HG02938 (cell line): ENCODE measurements around the gene GADD45A.
A peak's percentile ranks its signal among the peaks of the same experiment; 100 is the strongest.

Experiments used
- ATAC-seq: cut with Tn5 transposase; IDR thresholded peaks from one replicate; pipeline ENCODE4 v1.9.1; 2021; ENCODE audit warnings: mild to moderate bottlenecking, moderate library complexity; ENCODE audit not compliant: unreplicated experiment

The GADD45A gene

GRCh38 chr1:67687649-67688048, 2.6 kb downstream of the GADD45A start:
- ATAC-seq, result no peak

- no peak for ATAC-seq
Observed at GRCh38 chr1:67688526-67689219, 3.7 kb downstream of the GADD45A start.

GRCh38 chr1:67689267-67690017, 4.4 kb downstream of the GADD45A start:
- ATAC-seq, result no peak

GRCh38 chr1:67690018-67690363, 5.0 kb downstream of the GADD45A start:
- no peak for ATAC-seq

GRCh38 chr1:67690411-67690810, 5.4 kb downstream of the GADD45A start:
- no peak for ATAC-seq

- ATAC-seq, result no peak
Observed at GRCh38 chr1:67691712-67692111, 6.7 kb downstream of the GADD45A start.

- ATAC-seq, result no peak
Observed at GRCh38 chr1:67695963-67696362, 11.0 kb downstream of the GADD45A start.

GRCh38 chr1:67696708-67697107, 11.7 kb downstream of the GADD45A start:
- ATAC-seq, result no peak

GRCh38 chr1:67700220-67700619, 15.2 kb downstream of the GADD45A start:
- ATAC-seq, result no peak

GRCh38 chr1:67700692-67701410, 15.8 kb downstream of the GADD45A start:
- ATAC-seq, result peak; percentile 41

GRCh38 chr1:67701876-67702275, 16.9 kb downstream of the GADD45A start:
- no peak for ATAC-seq

- no peak for ATAC-seq
Observed at GRCh38 chr1:67704351-67704750, 19.4 kb downstream of the GADD45A start.

GRCh38 chr1:67705735-67706453, 20.9 kb downstream of the GADD45A start:
- ATAC-seq, result no peak

GRCh38 chr1:67708606-67709005, 23.6 kb downstream of the GADD45A start:
- ATAC-seq, result no peak

GRCh38 chr1:67710417-67710816, 25.4 kb downstream of the GADD45A start:
- ATAC-seq, result no peak

- no peak for ATAC-seq
Observed at GRCh38 chr1:67711158-67711854, 26.3 kb downstream of the GADD45A start.

- ATAC-seq, result no peak
Observed at GRCh38 chr1:67711855-67712212, 26.8 kb downstream of the GADD45A start.

GRCh38 chr1:67713057-67713846, 28.3 kb downstream of the GADD45A start:
- no peak for ATAC-seq

- ATAC-seq, result no peak
Observed at GRCh38 chr1:67715819-67716218, 30.8 kb downstream of the GADD45A start.

- no peak for ATAC-seq
Observed at GRCh38 chr1:67716800-67717199, 31.8 kb downstream of the GADD45A start.
